ENCODE measurements around the gene BTNL8.

BTNL8 gene

DNA sequence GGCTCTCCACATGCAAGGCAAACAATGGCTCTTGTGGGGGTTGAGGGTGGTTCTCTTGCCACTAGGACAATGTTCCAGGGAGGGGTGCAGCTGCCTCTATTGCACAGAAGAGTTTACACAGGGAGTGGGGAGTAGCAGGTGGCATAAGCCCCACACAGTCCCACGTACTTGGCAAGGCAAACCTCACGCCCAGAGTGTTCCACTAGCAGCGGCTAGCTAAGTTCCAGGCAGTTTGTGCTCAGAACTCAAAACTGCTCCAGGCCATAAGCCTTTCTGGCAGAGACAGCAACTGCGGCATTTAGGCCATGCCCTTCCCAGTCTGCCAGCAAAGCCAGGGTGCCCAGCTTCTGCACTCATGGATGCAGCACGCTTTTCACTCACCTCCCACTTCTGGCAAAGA lies 60.7 kb downstream of the BTNL8 start:
- DNase-seq (ENCODE audit: low read depth in 2 of 3, low spot score in 1 of 3) = no peak

DNA sequence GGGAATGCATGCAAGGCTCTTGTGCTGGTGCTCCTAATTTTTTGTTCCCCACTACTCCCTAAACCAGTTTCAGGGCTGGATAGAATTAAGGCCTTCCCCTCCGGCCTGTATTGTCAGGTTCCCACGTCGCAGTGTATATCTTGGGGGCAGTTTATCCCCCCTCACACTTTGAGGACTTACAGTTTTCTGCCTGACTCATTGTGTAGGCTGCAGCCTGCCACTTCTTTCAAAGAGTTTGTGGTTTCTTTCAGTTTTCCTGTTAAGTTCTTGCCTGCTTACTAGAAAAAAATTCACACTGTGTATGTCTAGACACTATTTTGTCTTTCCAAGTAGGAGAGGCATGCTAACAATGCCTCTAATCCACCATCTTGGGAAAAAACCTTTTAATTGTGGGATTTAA lies 61.2 kb downstream of the BTNL8 start:
- DNase-seq (ENCODE audit: low read depth in 2 of 3, low spot score in 1 of 3) = no peak

DNA sequence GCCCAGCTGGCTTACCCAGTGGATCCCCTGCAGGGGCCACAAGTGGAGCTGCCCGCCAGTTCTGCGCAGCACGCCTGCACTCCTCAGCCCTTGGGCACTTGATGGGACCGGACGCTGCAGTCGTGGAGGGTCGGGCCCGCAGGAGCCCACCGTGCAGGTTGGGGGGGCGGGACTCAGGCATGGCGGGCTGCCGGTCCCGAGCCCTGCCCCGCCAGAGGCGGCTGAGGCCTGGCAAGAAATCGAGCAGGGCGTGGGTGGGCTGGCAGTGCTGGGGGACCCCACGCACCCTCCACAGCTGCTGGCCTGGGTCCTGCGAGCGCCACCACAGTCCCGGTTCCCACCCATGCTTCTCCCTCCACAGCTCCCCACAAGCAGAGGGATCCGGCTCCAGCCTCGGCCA lies 70.4 kb downstream of the BTNL8 start:
- DNase-seq (ENCODE audit: low read depth in 2 of 3, low spot score in 1 of 3) = no peak

DNA sequence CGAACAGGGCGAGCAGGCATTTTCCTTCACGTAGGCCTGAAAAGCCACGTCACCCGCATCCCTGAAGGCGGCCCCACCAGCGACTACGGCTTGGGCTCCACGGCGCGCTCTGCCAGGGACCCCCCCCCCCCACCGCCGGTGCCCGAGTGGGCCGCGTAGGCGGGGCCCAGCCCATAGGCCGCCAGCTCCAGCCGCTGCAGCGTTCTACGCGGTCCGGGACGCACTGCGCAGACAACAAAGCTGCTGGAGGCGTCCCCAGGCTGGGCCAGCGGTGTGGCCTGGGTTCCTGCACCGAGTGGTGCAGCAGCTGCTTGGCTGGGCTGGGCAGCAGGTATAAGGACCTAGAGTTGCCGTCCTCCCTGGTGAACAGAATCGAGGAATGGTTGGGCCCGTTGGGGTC lies 71.4 kb downstream of the BTNL8 start:
- DNase-seq (ENCODE audit: low read depth in 2 of 3, low spot score in 1 of 3) = no peak

DNA sequence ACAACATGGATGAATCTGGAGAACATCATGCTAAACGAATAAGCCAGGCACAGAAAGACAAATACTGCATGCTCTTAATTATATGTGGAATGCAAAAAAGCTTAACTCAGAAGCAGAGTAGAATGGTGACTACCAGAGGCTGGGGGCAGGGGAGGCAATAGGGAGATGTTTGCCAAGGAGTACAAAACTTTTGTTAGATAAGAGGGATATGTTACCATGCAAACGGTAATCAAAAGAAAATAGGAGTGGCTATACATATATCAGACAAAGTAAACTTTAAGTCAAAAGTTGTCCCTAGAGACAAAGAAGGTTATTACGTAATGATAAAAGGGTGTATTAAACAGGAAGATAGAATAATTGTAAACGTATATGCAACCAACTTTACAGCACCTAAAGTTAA lies 71.9 kb downstream of the BTNL8 start:
- DNase-seq (ENCODE audit: low read depth in 2 of 3, low spot score in 1 of 3) = no peak

DNA sequence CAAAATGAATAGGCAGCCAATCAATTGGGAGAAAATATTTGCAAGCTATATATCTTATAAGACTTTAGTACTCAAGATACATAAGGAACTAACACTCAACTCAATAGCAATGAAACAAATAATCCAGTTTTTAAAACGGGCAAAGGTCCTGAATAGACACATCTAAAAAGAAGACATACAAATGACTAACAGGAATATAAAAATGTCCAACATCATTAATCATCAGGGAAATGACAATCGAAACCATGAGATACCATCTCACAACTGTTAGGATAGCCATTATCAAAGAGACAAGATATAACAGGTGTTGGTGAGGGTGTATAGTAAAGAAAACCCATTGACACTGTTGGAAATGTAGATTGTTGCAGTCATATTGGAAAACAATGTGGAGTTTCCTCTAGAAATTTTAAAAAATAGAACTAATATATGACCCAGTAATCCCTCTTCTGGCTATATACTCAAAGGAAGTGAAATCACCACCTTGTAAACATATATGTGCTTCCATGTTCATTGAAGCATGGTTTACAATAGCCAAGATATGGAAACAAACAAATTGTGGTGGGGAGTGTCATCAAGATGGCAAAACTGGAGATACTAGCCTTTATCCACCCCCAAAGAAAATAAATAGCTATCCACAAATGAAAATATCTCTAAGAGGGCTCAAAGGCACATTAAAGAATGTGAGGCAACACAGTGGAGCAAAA lies 75.8 kb downstream of the BTNL8 start:
- DNase-seq (ENCODE audit: low read depth in 2 of 3, low spot score in 1 of 3) = no peak

DNA sequence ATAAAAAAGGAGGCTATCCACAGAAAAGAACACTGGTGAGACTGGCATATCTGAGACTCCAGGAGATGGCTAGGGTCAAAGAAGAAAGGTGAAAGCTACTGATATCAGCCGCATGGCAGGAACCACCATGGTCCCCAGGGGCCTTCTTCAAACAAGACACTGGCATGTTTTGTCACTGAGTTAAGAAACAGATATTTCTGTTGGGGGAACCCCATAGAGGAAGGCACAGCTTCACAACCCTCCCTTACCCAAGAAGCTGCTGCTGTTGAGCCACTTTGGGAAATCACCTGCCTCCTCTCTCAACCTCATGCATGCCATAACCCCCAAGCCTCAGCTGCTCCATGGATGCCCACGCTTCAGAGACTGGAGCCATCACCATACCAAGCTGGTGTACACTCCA lies 76.4 kb downstream of the BTNL8 start:
- no peak for DNase-seq (ENCODE audit: low read depth in 2 of 3, low spot score in 1 of 3)

DNA sequence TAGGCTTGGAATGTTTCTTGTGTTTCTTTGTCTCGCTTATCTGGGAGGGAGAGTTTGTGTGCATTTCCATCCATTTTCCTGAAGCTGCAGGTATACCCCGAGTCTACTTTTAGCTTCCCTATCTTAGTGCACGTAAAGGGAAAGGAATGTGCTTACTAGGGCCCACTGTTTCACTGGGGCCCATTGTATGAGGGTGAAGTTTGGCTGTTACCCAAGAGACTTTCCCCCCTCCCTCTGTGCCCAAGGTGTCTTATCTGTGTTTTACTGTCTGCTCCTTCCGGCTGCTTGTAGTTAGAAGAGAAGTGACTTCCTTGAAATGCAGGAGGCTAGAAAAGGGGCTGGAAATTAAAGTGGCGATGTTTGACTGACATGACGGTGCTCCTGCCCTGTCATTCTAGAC lies 77.6 kb downstream of the BTNL8 start:
- no peak for DNase-seq (ENCODE audit: low read depth in 2 of 3, low spot score in 1 of 3)

DNA sequence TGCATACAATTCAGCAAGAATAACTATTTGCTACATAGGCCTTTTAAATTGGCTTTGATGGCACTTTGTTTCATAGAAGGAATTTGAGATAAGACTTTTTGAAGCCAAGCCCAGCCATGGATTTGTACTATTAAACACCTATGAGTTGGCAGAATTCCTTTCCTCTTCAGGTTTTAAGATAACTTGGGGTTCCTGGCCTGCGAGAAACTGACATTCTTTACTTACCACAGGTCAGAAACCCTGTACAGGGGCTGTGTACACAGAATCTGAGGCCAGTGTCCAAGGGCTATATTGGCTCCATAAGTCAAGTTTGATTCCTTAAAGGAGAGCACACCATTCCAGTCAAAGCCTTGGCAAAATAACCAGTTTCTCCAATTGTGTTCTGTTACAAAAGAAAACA lies 78.9 kb downstream of the BTNL8 start:
- no peak for DNase-seq (ENCODE audit: low read depth in 2 of 3, low spot score in 1 of 3)

DNA sequence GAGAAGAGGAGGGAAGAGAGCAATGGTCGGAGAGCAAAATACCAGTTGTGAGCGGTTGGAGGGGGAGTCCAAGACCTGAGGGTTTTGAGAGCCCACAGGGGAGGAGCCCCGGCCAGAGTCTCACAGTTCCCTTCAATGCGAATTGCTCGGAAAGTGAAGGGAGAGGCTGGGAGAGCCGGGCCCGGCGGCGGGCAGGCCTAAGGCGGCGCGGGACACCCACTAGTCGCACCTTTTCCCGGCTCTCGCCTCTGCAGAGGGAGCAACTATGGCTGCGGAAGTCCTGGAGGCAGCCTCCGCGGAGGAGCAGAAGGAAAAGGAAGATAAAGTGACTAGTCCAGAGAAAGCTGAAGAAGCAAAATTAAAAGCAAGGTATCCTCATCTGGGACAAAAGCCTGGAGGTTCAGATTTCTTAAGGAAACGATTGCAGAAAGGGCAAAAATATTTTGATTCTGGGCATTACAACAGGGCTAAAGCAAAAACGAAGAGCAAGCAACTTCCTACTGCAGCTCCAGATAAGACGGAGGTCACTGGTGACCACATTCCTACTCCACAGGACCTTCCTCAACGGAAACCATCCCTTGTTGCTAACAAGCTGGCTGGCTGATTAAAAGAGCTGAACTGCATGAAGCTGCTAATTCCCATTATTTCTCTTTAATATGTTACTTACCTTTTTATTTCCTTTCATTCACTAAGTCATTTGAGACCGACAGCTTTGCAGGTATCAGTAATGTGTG lies 83.2 kb downstream of the BTNL8 start:
- no peak for DNase-seq (ENCODE audit: low read depth in 2 of 3, low spot score in 1 of 3)

DNA sequence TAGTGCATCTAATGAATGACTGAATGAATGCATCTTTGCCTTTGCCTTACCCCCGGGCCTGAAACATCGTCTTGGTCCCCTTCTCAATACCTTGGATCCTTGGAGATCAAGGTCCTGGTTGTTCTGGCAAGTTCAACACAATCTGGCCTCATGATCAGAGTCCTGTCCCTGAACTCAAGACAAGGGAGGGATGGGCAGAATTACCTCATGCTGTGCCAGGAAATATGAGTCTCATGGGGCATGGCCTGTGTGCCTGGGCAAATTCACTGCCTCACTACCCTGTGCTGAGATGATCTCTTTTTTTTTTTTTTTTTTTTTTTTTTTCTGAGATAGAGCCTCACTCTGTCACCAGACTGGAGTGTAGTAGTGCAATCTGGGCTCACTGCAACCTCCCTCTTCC lies 89.1 kb downstream of the BTNL8 start:
- no peak for DNase-seq (ENCODE audit: low read depth in 2 of 3, low spot score in 1 of 3)

DNA sequence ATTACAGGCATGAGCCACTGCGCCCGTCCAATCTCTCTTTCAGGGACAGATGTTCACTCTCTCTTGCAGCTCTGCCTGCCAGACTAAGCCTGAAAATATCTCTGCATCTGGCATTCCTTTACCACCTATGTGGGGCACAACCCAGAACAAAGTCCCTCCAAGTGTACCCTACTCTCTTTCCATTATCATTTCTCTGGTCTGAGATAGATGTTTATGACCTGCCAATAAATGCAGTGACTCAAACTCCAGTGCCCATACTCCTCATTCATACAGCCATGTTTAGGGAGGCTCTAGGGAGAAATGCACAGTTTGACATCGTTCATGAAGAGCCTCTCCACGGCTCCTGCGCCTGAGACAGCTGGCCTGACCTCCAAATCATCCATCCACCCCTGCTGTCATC lies 89.6 kb downstream of the BTNL8 start, which contains the start of gene BTNL3:
BTNL3 (plus strand) TSS at position 255 of the 400 bp plus-strand sequence. CDS start 183 bp downstream, outside the sequence.
- DNase-seq (ENCODE audit: low read depth in 2 of 3, low spot score in 1 of 3) = no peak

DNA sequence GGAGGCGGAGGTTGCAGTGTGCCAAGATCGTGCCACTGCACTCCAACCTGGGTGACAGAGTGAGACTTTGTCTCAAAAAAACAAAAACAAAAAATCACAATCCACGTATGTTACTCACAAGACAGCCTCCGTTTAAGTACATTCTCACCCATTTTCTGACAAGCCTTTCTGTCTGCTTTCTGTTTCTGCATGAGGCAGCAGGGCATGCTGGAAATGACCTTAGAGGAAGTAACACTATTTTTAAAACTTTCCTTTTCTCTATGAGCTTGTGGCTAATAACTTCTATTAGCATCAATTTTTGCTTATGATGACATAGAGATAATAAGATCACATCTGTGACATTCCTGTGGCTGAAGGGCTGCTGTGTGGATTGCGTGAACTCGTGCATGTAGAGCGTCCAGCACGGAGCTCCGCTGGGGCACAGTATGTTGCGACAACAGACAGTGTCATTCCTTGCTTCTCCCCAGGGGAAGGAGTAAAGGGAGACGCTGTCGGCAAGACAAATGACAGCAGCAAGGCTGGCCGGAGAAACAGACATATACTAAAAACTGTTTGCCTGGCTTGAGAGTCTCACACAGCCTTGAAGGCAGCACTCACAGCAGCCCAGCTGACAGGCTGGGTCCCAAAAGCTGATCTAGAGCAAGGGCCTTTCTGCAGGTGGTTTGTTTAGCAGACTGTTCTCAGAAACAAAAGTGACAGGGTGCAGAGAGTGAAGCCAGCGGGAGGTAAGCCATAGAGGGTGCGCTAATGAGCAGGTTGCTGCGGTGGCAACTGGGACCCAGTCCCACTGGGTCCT lies 91.3 kb downstream of the BTNL8 start:
- DNase-seq (ENCODE audit: low read depth in 2 of 3, low spot score in 1 of 3) = no peak

DNA sequence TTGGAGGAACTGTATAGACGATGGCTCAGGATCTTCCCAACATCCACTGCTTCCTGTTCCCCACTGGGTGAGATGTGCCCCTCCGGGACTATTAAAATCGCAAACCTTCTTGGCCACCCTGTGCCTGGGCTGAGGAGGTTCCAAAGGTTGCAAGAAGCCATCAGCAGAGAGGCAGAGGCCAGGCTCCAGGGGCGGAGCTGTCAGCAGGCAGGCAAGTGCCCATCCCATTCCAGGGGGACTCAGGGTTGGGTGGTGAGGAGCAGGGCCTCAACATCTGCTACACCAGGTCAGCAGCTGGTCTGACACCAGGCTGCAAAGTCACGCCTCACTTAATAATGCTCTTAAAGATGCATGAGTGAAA lies 91.9 kb downstream of the BTNL8 start:
- no peak for DNase-seq (ENCODE audit: low read depth in 2 of 3, low spot score in 1 of 3)
